ENCODE data around the gene CBX2.
"Not testable (repeated sequence)": the region's sequence is repeated elsewhere in the genome, so short reads cannot be mapped to it uniquely, and the experiment has no call there.

CBX2 gene

DNA sequence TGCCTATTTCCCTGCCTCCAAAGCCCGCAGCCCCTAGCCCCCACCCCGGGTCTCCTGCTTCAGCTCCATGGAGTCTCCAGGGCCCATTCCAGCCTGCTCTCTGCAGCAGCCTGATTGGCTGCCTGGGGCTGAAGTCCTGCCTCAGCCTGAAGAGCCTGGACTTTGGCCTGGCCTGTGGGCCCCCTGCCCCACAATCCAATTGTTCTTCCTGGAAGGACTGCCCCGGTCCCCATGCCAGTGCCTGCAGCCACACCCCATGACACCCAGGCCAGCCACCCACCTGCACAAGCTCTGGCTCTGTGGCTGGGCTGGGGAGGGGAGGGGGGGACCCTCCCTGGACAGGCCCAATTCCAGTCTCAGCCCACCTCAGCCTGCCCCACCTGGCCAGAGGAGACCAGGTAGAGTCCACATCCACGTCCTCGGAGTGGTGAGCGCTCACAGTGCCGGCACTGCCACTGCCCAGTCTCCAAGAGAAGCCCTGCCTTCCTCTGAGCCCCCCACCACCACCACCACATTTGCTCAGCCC lies 34.9 kb upstream of the CBX2 start:
- no peak for DNase-seq (ENCODE audit: low read depth)

DNA sequence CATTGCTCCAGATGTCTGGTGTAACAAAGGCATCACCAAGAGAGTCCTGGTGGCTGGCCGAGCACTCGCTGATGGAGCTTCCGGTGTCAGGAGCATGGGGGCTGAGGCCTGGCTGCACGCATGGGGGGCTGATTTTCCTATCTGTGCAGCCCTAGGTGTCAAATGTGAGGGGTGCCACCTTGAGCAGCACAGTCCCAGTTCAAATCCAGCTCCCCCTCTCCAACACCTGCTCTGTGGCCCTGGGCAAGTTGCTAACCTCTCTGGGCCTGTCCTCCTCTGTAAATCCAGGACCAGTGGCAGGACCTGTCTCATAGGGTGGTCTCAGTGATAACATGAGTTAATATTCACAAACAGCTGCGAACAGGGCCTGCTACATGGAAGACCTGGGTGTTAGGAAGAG lies 34.3 kb upstream of the CBX2 start:
- no peak for DNase-seq (ENCODE audit: low read depth)

DNA sequence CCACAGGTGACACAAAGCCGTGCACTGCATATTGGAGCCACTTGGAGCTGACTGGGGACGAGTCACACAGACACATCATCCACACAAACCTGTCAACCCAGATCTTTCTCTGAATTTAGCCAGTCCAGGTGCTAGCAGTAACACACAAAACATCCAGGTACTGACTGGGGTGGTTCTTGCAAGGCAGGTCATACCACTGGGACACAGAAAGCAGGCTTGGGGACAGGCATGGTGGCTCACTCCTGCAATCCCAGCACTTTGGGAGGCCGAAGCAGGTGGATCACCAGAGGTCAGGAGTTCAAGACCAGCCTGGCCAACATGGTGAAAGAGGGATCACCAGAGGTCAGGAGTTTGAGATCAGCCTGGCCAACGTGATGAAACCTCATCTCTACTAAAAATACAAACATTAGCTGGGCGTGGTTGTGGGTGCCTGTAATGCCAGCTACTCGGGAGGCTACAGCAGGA lies 32.3 kb upstream of the CBX2 start:
- DNase-seq (ENCODE audit: low read depth): no peak

DNA sequence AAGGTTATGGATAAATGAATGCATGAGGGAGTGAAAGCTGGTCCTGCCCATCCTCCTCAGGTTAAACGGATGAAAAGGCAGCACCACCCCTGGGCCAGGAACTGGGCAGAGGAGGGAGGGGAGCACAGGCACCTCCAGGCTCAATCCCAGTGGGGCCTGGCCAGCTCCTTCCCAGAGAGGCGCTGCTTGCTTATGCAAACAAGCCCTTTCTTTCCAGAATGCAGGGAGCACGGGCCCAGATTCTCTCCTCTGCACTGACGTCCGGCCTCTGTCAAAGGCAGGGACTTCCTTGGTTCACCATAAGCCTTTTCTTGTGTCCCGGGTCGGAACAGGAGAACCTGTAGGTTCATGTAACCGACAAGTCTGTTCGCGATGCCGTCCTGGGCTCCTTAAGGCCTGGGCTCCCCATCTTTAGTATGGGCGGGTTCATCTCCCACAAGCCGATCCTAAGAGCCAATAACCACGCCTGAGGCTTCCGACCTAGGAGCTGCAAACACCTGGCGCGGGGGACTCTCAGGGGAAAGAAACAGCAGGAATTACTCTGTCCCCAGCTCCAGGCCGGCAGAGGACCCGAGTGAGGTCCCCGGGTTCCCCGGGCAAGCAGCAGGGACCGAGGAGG lies 30.9 kb upstream of the CBX2 start:
- DNase-seq (ENCODE audit: low read depth): no peak

DNA sequence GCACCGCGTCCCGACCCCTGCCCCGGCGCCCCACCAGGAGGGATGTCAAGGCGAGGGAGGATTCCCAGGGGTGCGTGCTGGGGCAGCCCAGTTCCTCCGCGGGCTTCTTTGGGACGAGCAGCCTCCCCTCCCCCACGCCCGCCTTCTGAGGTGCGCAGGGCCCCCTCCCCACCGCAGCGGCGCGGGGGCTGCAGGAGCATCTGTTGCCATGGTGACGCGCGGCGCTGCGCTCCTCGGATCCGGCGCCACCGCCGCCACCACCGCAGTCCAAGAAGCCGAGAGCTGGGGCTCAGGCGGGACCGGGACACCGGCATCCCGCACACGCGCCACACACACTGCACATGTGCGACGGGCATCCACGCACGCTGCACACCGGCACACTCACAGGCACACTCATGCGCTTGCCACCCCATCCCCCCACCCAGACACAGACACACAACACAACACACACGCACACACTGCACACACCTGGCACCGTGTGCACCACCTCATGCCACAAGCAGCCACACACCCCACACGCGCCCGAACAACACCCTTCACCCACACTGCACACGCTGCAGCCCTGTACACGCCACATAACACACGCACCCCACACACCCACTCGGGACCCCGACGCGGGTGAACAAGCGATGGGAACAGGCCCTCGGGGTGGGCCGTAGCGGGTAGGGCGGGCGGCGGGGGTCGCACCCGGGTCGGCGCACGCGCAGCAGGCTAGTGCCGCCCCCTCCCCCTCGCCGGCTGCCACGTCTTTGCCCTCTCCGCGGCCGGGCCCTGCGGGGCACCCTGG lies 30.2 kb upstream of the CBX2 start:
- DNase-seq (ENCODE audit: low read depth): no peak

DNA sequence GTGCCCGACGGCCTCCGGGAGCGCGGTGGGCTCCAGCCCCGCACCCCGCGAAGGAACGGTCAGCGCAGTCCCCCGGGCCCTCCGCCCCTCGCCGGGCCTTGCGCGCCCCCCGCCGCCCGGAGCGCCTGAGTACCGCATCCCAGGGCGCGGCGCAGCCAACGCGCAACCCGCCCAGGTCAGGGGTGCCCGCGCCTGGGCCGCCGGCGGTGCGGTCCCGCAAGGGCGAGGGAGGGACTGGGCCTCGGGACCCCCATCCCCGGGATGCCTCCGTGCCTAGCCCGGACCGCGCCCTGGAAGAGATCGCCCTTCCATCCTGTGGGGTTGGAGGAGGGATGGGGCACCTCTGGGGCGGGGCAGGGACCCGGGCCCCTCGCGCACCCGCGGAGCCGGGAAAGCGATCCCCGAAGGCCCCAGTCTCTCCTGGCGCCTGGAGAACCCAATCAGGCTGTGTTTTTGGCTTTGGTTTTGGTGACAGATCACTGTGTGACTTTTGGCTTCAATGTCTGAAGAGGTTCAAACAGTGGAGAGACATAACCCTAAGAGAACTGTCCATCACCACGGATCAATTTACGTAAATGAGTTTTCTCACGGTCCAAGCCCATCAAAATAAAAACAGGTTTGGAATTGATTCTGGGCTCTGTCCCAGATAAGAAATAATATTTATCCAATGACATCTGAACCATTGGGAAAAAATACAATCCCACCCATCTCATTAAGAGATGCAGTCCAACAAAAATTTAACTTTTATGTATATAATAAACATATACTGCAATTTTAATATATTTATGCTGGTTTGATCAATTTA lies 29.5 kb upstream of the CBX2 start:
- DNase-seq (ENCODE audit: low read depth): no peak

DNA sequence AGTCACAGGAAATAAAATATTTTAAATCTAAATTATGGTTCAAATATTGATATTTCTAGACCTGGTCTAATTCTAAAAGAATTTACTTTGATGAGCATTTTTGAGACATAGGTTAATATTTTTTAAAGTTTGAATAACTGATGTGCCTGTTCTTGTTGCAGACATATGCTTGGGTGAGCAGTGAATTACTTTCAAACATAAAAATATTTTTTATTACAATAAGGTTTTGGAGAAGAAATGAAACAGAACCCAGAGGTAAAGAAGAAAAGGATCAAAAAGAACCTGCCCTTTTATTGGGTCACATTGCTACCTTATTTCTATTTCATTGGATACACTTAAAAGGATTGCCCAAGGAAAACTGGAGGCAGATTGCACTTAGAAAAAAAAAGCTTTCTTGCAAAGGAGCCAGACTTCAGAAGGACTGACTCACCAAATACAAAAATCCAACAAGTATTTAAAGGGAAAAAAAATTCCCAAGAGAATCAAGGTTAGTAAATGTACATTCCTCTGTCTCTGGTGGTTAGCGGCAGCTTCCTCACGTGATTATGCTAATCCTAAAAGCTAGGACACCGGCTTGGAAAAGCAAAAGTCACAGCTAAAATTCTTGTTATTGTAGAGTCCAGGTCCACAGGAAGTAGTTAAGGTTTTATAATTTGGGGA lies 28.7 kb upstream of the CBX2 start:
- DNase-seq (ENCODE audit: low read depth): no peak

DNA sequence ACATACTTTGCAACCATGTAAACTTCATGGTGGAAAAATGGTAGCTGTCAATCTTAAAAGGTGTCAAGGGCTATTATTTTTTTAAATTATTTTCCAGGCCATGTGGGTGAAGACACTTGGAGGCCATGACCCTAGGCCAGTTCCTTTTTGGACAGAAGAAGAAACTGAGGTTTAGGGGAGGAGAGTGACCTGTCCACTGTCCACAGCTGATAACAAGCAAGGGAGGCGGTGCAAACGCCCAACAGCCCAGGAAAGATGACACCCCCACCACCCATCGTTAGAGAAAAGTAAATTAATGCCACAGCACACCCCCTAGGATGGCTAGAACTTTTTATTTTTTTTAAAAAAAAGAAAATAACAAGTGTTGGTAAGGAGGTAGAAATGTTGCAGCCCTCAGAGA lies 28.0 kb upstream of the CBX2 start:
- no peak for DNase-seq (ENCODE audit: low read depth)

DNA sequence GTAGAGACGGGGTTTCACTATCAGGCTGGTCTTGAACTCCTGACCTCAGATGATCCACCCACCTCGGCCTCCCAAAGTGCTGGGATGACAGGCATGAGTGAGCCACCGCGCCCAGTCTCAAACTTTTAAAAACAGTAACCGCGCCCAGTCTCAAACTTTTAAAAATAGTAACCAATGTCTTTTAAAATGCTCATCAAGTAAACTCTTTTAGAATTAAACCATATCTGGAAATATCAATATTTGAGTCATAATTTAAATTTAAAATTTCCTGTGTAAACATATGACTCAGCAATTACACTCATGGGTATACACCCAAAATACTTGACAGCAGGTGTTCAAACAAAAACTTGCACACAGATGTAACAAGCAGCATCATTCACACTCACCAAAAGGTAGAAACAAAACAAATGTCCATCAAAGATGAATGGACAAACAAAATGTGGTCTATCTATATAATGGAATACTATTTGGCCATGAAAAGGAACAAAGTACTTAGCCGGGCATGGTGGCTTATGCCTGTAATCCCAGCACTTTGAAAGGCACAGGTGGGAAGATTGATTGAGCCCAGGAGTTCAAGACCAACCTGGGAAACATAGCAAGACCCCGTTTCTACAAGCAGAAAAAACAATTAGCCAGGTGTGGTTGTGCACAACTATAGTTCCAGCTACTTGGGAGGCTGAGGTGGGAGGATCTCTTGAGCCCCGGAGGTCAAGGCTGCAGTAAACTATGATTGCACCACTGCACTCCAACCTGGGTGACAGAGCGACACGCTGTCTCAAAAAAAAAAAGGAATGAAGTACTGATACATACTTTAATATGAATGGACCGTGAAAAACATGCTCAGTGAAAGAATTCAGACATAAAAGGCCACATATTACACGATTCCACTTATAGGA lies 27.1 kb upstream of the CBX2 start:
- no peak for DNase-seq (ENCODE audit: low read depth)

DNA sequence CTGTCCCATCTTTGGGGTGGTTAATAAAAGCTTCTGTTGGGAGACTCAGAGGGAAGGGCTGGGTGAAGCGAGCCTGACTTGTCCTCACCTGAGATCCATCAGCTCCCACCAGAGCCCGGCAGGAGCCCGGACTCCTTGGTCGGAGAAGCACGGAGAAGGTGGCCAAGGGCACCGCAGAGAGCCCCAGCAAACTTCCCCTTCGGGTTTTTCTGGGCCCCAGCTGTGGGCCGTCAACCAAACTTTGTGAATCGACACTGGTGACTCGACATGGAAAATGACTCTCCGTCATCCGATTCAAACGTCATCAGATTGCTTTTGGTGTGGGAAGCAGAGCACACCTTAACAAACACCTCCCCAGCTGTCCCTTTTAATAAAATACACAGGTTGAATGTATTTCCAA lies 25.8 kb upstream of the CBX2 start:
- DNase-seq (ENCODE audit: low read depth): no peak

DNA sequence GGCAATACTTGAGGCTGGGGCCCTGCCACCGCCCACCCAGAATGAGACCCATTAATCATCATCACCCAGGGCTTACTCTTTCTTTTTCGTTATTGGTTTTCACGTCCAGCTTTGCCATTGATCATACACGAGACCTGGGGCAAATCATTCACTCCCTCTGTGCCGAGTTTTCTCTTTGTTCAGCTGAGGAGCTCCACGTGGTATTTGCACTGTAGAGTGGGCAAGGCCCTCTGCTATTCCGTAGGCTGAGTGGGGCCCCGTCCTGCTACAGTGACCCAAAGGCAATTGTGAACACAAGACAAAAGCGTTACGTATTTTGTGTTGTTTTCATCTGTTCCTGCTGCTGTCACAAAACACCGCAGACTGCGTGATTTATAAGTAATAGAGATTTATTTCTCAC lies 23.6 kb upstream of the CBX2 start:
- no peak for DNase-seq (ENCODE audit: low read depth)

DNA sequence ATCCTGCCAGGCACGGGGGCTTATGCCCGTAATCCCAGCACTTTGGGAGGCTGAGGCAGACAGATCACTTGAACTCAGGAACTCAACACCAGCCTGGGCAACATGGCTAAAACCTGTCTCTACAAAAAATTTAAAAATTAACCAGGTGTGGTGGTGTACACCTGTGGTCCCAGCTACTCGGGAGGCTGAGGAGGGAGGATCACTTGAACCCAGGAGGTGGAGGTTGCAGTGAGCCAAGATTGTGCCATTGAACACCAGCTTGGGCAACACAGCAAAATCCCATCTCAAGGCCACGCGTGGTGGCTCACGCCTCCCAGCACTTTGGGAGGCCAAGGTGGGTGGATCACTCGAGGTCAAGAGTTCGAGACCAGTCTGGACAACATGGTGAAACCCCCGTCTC lies 23.0 kb upstream of the CBX2 start:
- DNase-seq (ENCODE audit: low read depth): not testable (repeated sequence)

DNA sequence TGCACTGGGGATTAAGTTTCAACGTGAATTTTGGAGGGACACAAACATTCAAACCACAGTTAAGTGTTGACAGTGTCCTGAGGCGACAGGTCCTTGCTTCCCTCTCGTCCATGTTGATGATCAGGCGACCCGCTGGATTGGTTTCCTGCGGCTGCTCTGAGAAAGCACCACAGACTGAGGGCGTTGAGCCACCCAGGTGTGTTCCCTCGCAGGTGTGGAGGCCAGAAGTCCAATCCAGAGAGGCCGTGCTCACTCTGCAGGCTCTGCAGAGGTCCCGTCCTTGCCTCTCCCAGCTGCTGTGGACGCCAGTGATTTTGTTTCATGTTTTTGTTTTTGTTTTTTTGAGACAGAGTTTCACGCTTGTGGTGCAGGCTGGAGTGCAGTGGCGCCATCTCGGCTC lies 22.4 kb upstream of the CBX2 start:
- DNase-seq (ENCODE audit: low read depth): no peak

DNA sequence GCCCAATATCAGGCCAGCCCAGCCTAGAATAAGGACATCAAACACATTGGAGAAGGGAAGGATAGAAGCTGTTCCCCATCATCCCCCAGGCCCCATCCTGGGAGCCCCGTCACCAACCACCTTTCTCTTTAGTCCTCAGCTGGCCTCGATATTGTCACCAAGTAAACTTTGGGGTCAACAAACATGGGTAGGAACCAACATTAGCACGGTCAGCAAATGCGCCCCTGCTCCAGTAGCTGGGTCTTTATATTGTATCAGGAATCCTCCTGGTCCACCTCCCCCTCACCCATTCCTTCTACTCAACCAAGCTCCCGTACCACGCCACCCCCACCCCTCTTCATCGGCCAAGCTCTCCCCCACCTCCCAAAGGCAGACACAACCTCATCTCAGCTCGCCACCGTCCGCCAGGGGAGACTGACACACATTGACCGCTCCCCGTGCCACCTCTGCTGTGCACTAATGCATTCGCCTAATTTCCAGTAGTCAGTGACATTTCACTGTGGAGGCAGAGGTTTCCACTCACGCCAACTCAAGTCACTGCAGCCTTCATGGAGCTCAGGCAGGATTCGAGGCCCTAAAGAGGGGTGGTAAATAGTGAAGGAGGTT lies 20.7 kb upstream of the CBX2 start:
- no peak for DNase-seq (ENCODE audit: low read depth)

DNA sequence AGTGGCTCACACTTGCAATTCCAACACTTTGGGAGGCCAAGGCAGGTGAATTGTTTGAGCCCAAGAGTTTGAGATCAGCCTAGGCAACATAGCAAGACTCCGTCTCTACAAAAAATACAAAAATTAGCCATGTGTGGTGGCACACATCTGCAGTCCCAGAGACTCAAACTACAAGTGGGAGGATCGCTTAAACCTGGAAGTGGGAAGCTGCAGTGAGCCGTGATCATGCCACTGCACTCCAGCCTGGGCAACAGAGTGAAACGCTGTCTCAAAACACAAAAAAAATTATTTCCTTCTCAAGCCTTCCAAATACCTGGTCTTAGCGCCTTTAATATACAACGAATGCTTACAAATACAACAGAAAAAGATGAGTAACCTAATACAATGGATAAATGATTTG lies 19.7 kb upstream of the CBX2 start:
- no peak for DNase-seq (ENCODE audit: low read depth)

DNA sequence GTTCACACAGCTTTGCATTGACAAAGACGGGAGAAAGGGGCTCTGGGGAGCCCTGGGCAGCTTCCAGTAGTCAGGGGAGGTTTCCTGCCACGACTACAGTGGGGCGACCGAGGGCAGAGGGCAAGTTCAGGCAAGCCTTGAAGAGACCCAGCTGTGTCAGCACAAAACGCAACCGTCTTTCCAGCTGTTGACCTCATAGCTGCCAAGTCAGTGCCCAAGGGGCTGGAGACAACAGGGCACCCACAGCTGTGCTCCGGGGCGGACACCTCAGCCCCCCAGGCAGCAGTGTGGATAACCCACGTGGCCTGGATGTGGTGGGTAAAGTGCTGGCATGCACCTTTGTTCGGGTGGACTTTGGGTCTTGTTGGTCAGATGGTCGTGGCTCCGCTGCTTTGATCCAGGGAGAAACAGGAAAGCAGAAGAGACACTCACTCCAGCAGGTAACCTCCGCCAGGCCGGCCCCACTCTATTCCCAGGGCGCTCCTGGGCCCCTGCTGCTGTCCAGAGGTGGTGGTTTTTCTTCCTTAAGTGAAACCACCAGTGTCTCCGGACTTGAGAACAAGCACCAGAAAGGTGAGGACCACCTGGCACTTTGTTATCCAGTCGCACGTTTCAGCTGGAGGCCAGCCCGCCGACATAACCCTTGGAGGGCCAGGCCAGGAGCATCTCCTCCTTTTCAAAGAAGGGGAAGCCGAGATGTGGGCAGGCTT lies 17.6 kb upstream of the CBX2 start:
- DNase-seq (ENCODE audit: low read depth): no peak

DNA sequence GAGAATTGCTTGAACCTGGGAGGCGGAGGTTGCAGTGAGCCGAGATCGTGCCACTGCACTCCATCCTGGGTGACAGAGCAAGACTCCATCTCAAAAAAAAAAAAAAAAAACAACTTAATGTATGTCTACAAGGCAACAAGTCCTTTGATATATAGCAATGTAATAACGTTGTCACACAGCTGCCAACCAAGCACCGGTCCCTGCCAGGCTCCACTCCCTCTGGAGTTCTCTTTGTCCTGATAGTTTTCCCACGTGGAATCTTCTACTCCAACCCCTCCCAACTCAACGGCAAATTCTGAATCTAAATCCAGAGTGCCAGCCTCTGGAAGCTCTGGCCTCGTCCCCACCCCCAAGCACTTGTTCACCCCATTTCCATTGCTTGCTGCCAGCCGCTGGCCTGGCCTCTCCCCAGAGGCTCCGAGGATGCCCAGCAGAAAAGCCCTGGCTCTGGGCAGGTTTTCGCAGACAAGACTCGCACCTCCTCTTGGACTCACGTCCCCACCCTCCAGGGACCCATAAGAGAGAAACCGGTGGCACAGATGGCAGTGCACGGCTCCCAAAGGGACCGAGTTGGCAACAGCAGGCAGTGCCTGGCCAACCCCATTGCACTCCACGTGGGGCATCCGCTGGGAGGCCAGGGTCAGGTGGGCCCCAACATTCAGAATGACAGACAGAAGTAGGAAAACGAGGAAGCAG lies 15.9 kb upstream of the CBX2 start:
- no peak for DNase-seq (ENCODE audit: low read depth)

DNA sequence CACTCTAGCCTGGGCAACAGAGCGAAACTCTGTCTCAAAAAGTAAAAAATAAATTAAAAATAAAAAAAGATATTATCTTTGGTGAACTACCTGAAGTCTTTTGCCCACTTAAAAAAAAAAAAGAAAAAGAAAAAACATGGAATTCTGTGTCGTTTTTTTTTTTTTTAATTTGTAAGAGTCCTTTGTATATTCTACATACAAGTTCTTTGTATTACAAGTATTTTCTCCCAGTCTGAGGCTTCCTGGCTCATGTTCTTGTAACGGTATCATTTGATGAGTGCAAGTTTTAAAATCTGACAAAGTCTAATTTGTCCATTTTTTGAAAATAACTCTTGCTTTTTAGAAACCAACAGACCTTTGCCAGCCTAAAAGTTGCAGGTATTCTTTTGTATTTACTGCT lies 12.2 kb upstream of the CBX2 start:
- DNase-seq (ENCODE audit: low read depth): no peak
